ENCODE results near the gene ATG4C. TPM values are rescaled to one million over a fixed set of nuclear protein-coding genes. Genes with fewer than 3 reads are reported as not detected.

ATG4C gene
- total RNA-seq, 1 experiment from 2014 or later, result 6.5 TPM

GRCh38 chr1:62882201-62883104, 98.5 kb downstream of the ATG4C start:
- peaks cover 18% of the 10 kb centered on the region for H3K27me3 Mint-ChIP-seq (ENCODE audit: insufficient read depth, unreplicated experiment)
- TF ChIP-seq CTCF (IDR thresholded peaks at IDR 0.05; ENCODE audit: unreplicated experiment), result no peak
- POLR2A ChIA-PET, result interaction anchor here (1.0 to 1.5 kb wide), 3 partner anchors 10 to 84 kb away, joined by 3 to 7 read pairs (median 6); no protein-coding TSS in a partner anchor

GRCh38 chr1:62884156-62884740, 100.3 kb downstream of the ATG4C start:
- Mint-ChIP-seq H3K27me3 (ENCODE audit: insufficient read depth, unreplicated experiment) (peaks cover 18% of the 10 kb centered on the region), H3K9me3 (ENCODE audit: unreplicated experiment) (no peaks in the 10 kb centered on the region), H3K4me1 (ENCODE audit: insufficient read depth, unreplicated experiment) (no peaks in the 10 kb centered on the region), H3K36me3 (ENCODE audit: insufficient read depth, unreplicated experiment) (no peaks in the 10 kb centered on the region), H3K27ac (ENCODE audit: low read depth, unreplicated experiment) (no peak overlapping the region), H3K4me3 (ENCODE audit: unreplicated experiment) (no peak overlapping the region)
- DNase-seq (ENCODE audit: unreplicated experiment), result no peak
- TF ChIP-seq CTCF (IDR thresholded peaks at IDR 0.05; ENCODE audit: unreplicated experiment), result no peak
- no TSS peak for BruUV-seq (replicated peaks)
- intact Hi-C loops (cut with micrococcal nuclease), result no loop called here
- CTCF ChIA-PET, result interaction anchor here (0.8 kb wide), 1 partner anchor 272 kb away, joined by 3 read pairs; no protein-coding TSS in a partner anchor
- POLR2A ChIA-PET, result interaction anchor here (0.7 to 1.2 kb wide), 3 partner anchors 10 to 97 kb away, joined by 3 to 4 read pairs (median 4); no protein-coding TSS in a partner anchor

More at GRCh38 chr1:62882201-62883104, 98.5 kb downstream of the ATG4C start:
- H3K27ac Mint-ChIP-seq (ENCODE audit: low read depth, unreplicated experiment), result no peak overlapping the region
- no peaks in the 10 kb centered on the region for H3K4me1 Mint-ChIP-seq (ENCODE audit: insufficient read depth, unreplicated experiment)
- H3K4me3 Mint-ChIP-seq (ENCODE audit: unreplicated experiment), result no peak overlapping the region
- intact Hi-C loops (cut with micrococcal nuclease), result no loop called here
- no peaks in the 10 kb centered on the region for H3K9me3 Mint-ChIP-seq (ENCODE audit: unreplicated experiment)
- CTCF ChIA-PET, result interaction anchor here (1.0 kb wide), 1 partner anchor 13 kb away, joined by 3 read pairs; no protein-coding TSS in a partner anchor
- no TSS peak for BruUV-seq (replicated peaks)
- H3K36me3 Mint-ChIP-seq (ENCODE audit: insufficient read depth, unreplicated experiment), result no peaks in the 10 kb centered on the region
- DNase-seq (ENCODE audit: unreplicated experiment), result no peak

GRCh38 chr1:62887799-62888507, 104.0 kb downstream of the ATG4C start:
- intact Hi-C loops (cut with micrococcal nuclease), result no loop called here
- H3K36me3 Mint-ChIP-seq (ENCODE audit: insufficient read depth, unreplicated experiment), result no peaks in the 10 kb centered on the region
- no peaks in the 10 kb centered on the region for H3K4me1 Mint-ChIP-seq (ENCODE audit: insufficient read depth, unreplicated experiment)
- CTCF ChIA-PET, result no interaction called here
- no peak overlapping the region for H3K27ac Mint-ChIP-seq (ENCODE audit: low read depth, unreplicated experiment)
- no peak for DNase-seq (ENCODE audit: unreplicated experiment)
- no peaks in the 10 kb centered on the region for H3K9me3 Mint-ChIP-seq (ENCODE audit: unreplicated experiment)
- POLR2A ChIA-PET, result no interaction called here
- BruUV-seq (replicated peaks), result no TSS peak
- no peak for TF ChIP-seq CTCF (IDR thresholded peaks at IDR 0.05; ENCODE audit: unreplicated experiment)
- H3K27me3 Mint-ChIP-seq (ENCODE audit: insufficient read depth, unreplicated experiment), result peaks cover 22% of the 10 kb centered on the region
- no peak overlapping the region for H3K4me3 Mint-ChIP-seq (ENCODE audit: unreplicated experiment)
